Measurements from ENCODE around the gene HK2. TPM values are rescaled to one million over a fixed set of nuclear protein-coding genes. Genes with fewer than 3 reads are reported as not detected.

The HK2 gene
- total RNA-seq, 6 experiments from 2014 or later, result 0.48 to 23.0 (median 0.87) TPM

- TF ChIP-seq CTCF (IDR thresholded peaks at IDR 0.05) (no peak), POLR2A (IDR thresholded peaks at IDR 0.05) (no peak)
- WGBS (ENCODE audit: insufficient coverage, low coverage, low lambda C conversion rate, missing lambda C conversion rate), result 65% methylated on average over 3 of the region's 3 CpGs
- peak in 1 of 4 donors; percentile 23 for ATAC-seq
- H3K4me3 ChIP-seq, result no peak overlapping the region
- intact Hi-C loops (cut with DNase I), result no loop called here
- H3K36me3 ChIP-seq, result no peaks in the 10 kb centered on the region
- no peaks in the 10 kb centered on the region for H3K9me3 ChIP-seq
- H3K4me1 ChIP-seq, result no peaks in the 10 kb centered on the region
- no peaks in the 10 kb centered on the region for H3K27me3 ChIP-seq
- H3K27ac ChIP-seq, result no peak overlapping the region
- DNase-seq, result no peak
These were observed 29.9 kb downstream of the HK2 start for GRCh38 chr2:74863802-74864248.

- Histone ChIP-seq H3K36me3 (no peaks in the 10 kb centered on the region), H3K27me3 (no peaks in the 10 kb centered on the region), H3K4me3 (no peak overlapping the region), H3K4me1 (no peaks in the 10 kb centered on the region), H3K27ac (no peak overlapping the region), H3K9me3 (no peaks in the 10 kb centered on the region)
- intact Hi-C loops (cut with DNase I), result no loop called here
- DNase-seq, result no peak
- no peak for TF ChIP-seq CTCF (IDR thresholded peaks at IDR 0.05)
- no peak for TF ChIP-seq POLR2A (IDR thresholded peaks at IDR 0.05)
- WGBS (ENCODE audit: insufficient coverage, low coverage, low lambda C conversion rate, missing lambda C conversion rate), result 85% methylated on average over 7 of the region's 20 CpGs
- ATAC-seq, result no peak
These were observed 31.1 kb downstream of the HK2 start for GRCh38 chr2:74864728-74865722.

GRCh38 chr2:74865770-74866674, 32.1 kb downstream of the HK2 start:
- ATAC-seq (no peak), DNase-seq (no peak)
- 88% methylated on average over 8 of the region's 15 CpGs for WGBS (ENCODE audit: insufficient coverage, low coverage, low lambda C conversion rate, missing lambda C conversion rate)
- Histone ChIP-seq H3K9me3 (no peaks in the 10 kb centered on the region), H3K27me3 (no peaks in the 10 kb centered on the region), H3K36me3 (no peaks in the 10 kb centered on the region), H3K4me1 (no peaks in the 10 kb centered on the region), H3K27ac (no peak overlapping the region), H3K4me3 (no peak overlapping the region)
- TF ChIP-seq POLR2A (IDR thresholded peaks at IDR 0.05) (no peak), CTCF (IDR thresholded peaks at IDR 0.05) (no peak)
- intact Hi-C loops (cut with DNase I), result no loop called here

GRCh38 chr2:74867841-74868658, 34.1 kb downstream of the HK2 start:
- no peaks in the 10 kb centered on the region for H3K27me3 ChIP-seq
- intact Hi-C loops (cut with DNase I), result no loop called here
- no peak overlapping the region for H3K27ac ChIP-seq
- TF ChIP-seq POLR2A (IDR thresholded peaks at IDR 0.05) (no peak), CTCF (IDR thresholded peaks at IDR 0.05) (no peak)
- no peaks in the 10 kb centered on the region for H3K9me3 ChIP-seq
- WGBS (ENCODE audit: insufficient coverage, low coverage, low lambda C conversion rate, missing lambda C conversion rate), result 51% methylated on average over 7 of the region's 14 CpGs
- DNase-seq (no peak), ATAC-seq (no peak)
- no peak overlapping the region for H3K4me3 ChIP-seq
- H3K36me3 ChIP-seq, result no peaks in the 10 kb centered on the region
- H3K4me1 ChIP-seq, result peaks cover 0 to 4% (median 0%) of the 10 kb centered on the region in 4 donors

All from right lobe of liver (tissue), 6 donors.